HAP-1 (cell line): ENCODE results near the gene UQCRHL.

Experiments
- DNase-seq, 2 experiments: peaks; one replicate each; pipeline ENCODE4 v3.0.0-alpha.2; 2016 to 2020; ENCODE audit warnings: low spot score in 2 of 2
- H3K27me3 ChIP-seq: fragments of 250-450 bp; sonication (Bioruptor Pico); 2 replicates; pipeline ENCODE4 v1.5.1; 2020; ENCODE audit warnings: low read depth, mild to moderate bottlenecking, moderate library complexity
- H3K36me3 ChIP-seq: fragments of 250-450 bp; sonication (Bioruptor Pico); replicated peaks from 2 replicates; pipeline ENCODE4 v1.5.1; 2020; ENCODE audit warnings: mild to moderate bottlenecking
- H3K4me1 ChIP-seq: fragments of 250-450 bp; sonication (Bioruptor Pico); 2 replicates; pipeline ENCODE4 v1.5.1; 2020; ENCODE audit warnings: mild to moderate bottlenecking
- H3K4me3 ChIP-seq: fragments of 250-450 bp; sonication (Bioruptor Pico); 2 replicates; pipeline ENCODE4 v1.5.1; 2020; ENCODE audit warnings: mild to moderate bottlenecking, moderate library complexity
- H3K9me3 ChIP-seq: fragments of 250-450 bp; sonication (Bioruptor Pico); 2 replicates; pipeline ENCODE4 v1.5.1; 2020; ENCODE audit warnings: mild to moderate bottlenecking, moderate library complexity
- in situ Hi-C: fragments of 300-500 bp; cut with MboI; formaldehyde crosslinking; loops from 3 replicates; pipeline ENCODE4 v1.14.3; 2020; ENCODE audit warnings: low sequenced_read_pairs, inconsistent platforms, mixed read lengths

Gene UQCRHL

DNA sequence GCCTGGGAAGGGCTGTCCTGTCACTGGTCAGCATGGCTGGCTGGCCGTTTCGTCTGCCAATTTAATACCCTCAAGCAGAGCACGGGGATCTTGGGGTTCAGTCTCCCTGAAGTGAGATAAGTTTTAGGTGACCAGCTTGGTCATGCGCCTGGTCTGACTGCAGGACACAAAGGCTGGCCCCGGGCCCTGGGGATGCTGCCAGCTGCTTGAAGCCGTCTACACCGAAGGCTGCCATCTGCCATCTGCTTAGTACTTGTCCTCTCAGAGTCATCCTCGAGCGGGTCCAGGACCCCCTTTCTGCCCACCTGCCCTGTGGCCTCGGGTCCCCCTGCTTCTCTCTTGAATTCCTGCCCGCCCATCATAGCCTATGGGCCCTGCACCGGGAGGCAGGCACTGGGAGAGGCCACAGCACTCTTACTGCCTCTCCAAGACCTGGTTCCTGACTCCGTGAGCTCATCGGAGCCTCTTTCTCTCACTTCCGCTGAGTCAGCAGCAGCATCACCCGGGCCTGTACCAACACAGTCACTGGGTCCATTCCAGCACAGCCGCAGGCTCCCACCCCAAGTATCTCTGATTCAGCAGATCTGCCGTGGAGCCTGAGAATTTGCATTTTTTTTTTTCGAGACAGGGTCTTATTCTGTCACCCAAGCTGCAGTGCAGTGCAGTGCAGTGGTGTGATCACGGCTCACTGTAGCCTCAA, 41.8 kb downstream of the UQCRHL start:
- Histone ChIP-seq H3K4me3 (no peak overlapping the region), H3K4me1 (peaks cover 1% of the 10 kb centered on the region; the same call in 1 of the 2 replicates), H3K36me3 (peaks cover 21% of the 10 kb centered on the region), H3K9me3 (no peaks in the 10 kb centered on the region), H3K27me3 (no peaks in the 10 kb centered on the region)
- in situ Hi-C loops, result no loop called here
- DNase-seq, result no peak

DNA sequence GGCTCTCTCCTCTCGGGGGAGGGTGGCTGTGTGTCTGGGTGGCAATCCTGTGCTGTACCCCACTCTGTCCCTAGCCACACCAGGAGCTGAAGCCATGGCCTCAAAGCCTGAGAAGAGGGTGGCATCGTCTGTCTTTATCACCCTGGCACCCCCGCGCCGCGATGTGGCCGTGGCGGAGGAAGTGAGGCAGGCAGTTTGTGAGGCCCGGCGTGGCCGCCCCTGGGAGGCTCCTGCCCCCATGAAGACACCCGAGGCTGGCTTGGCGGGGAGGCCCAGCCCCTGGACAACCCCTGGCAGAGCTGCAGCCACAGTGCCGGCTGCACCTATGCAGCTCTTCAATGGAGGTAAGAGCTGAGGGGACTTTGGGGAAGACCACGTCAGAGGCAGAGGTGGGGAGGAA, 42.6 kb downstream of the UQCRHL start:
- H3K36me3 ChIP-seq, result peaks cover 14% of the 10 kb centered on the region

DNA sequence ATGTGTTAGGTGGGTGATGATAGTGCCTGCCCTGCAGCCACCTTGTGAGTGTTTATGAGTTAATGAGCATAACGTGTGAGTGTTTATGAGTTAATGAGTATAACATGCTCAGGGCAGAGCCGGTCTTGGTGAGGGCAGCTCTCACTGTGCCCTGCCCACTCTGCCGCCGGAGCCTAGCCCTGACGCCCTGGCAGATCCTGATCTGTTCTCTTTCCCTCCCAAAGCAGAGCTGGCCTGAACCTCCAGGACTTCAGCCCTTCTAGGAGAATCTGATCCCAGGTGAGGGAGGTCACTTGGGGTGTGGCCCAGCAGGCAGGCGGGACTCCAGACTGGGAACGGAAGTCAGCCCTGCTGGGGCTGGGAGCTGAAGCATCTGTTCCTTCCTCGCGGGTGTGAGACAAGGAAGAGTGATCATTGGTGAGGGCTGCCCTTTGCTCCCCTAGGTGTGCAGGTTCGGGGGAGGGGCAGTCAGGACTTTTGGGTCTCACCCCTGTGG, 43.1 kb downstream of the UQCRHL start:
- Histone ChIP-seq H3K9me3 (no peaks in the 10 kb centered on the region), H3K4me3 (no peak overlapping the region), H3K36me3 (peaks cover 12% of the 10 kb centered on the region), H3K4me1 (peaks cover 11% of the 10 kb centered on the region), H3K27me3 (no peaks in the 10 kb centered on the region)
- DNase-seq, result no peak
- in situ Hi-C loops, result no loop called here

More for the DNA sequence above, 42.6 kb downstream of the UQCRHL start:
- in situ Hi-C loops, result no loop called here
- Histone ChIP-seq H3K27me3 (no peaks in the 10 kb centered on the region), H3K9me3 (no peaks in the 10 kb centered on the region), H3K4me3 (no peak overlapping the region), H3K4me1 (peaks cover 7% of the 10 kb centered on the region)
- no peak for DNase-seq

DNA sequence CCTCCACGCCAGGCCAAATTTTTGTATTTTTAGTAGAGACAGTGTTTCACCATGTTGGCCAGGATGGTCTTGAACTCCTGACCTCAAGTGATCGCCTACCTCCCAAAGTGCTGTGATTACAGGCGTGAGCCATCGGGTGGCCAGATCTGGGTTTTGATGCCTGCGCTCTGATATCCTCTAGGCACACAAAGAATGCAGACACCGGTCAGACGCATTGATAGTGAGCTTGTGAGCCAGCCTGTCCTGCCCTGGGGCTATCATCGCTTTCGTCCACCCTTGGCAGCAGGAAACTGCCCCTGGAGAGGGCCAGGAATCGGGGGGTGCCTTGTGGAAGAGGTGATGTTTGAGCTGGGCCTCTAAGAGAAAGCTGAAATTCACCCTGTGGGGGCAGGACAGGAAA, 44.9 kb downstream of the UQCRHL start:
- no peaks in the 10 kb centered on the region for H3K27me3 ChIP-seq
- in situ Hi-C loops, result no loop called here
- H3K36me3 ChIP-seq, result peaks cover 12% of the 10 kb centered on the region
- H3K4me3 ChIP-seq, result no peak overlapping the region
- peaks cover 18% of the 10 kb centered on the region for H3K4me1 ChIP-seq
- DNase-seq, result peak in 1 of 2 experiments; percentile 28
- H3K9me3 ChIP-seq, result no peaks in the 10 kb centered on the region

DNA sequence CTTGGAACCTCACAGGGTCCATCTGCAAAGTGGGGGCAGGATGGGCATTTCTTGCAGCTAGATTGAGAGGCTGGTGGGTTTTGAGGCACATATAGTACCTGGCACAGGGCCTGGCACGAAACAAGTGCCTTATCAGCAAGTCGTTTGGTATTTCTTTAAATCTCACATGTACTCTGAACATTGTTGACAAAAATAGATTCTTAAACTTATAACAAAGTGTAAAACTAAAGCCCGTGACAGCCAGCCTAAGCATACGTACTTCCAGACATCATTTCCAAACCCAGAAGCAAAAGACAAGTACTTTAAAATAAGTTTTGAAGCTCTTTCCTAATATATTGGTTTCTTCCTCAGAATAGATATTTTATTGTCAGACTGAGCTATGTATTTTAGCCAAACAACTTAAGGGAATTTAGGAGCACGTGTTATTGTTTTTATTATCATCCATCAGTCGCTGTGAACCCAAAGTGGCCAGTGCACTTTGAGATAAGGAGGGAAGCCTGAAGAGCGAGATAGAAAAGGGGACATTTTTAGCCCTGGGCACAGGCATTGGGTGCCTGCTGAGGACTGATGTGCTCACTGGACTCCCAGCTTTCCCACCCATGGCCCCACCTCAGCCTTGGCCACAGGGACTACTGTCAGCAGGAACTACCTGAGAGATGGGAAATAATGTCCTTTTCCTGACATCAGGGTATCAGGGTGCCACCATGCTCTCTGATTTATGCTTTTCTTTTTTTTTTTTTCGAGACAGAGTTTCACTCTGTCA, 45.9 kb downstream of the UQCRHL start:
- H3K4me3 ChIP-seq, result no peak overlapping the region
- peaks cover 21% of the 10 kb centered on the region for H3K4me1 ChIP-seq
- H3K36me3 ChIP-seq, result peaks cover 12% of the 10 kb centered on the region
- no peak for DNase-seq
- in situ Hi-C loops, result no loop called here
- H3K9me3 ChIP-seq, result no peaks in the 10 kb centered on the region
- H3K27me3 ChIP-seq, result no peaks in the 10 kb centered on the region

DNA sequence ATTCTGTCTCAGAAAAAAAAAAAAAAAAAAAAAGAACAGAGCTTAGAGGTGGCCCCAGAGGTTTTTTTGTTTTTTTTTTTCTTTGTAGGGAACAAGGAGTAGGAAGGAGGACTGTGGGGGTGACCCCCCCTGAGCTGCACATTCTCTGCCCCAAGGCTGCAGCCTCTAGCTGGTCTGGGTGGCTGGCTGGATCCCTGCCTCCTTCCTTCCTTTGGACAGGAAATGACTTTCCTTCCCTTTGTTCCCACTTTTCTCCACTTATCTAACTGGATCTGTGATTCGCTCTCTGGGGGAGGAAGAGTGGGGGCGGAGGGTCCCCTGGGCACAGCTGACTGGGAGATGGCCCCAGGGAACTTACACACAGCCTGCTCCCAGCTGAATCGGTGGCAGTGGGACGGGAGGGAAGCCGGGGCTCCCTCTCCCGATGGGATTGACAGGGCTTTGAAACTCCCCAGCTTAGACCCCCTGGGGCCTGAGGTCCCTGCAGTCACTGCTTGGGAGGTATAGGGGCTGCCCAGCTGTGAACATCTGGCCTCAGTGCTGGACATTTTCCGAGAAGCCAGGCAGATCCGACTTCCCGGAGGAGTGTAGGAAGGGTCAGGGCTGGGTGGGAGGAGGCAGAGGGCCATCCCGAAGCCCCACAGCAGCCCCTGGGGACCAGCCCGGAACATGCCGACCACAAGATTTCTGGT, 46.8 kb downstream of the UQCRHL start:
- H3K4me3 ChIP-seq, result no peak overlapping the region; the same call in 1 of the 2 replicates
- H3K9me3 ChIP-seq, result no peaks in the 10 kb centered on the region
- in situ Hi-C loops, result no loop called here
- peak in 1 of 2 experiments; percentile 58 for DNase-seq
- H3K36me3 ChIP-seq, result peaks cover 10% of the 10 kb centered on the region
- peaks cover 28% of the 10 kb centered on the region for H3K4me1 ChIP-seq
- H3K27me3 ChIP-seq, result no peaks in the 10 kb centered on the region

DNA sequence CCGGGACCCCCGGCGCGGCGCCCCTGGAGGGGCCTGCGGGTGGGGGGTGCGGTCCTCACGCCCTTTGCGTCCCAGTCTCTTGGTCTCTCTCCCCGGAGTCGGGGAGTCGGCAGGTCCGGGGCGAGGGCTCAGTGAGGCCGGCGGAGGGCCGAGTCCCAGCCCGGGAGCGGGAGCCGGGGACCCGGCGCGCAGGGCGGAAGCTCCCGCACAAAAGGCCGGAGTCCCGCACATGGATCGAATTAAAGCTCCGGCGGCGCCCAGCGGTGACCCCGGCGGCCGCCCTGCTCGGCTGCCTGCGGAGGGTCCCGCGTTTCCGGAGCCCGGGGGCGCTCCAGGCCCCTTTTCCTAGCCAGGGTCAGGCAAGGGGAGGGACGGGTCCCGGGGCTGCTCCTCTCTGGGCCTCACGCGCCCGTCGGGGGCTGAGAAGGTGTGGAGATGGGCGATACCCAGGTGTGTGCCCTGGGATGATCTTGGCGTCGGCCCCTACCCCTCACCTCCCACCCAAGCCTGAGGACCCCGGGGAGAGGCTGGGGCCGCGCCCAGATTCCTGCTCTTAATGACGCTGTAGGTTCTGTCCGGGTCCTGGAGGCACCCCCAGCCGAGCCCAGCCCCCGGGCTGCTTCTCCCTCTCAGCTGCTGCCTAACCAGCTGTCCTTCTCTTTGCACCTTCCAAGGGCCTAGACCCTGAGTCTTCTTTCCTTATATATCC, 48.3 kb downstream of the UQCRHL start:
- Histone ChIP-seq H3K27me3 (no peaks in the 10 kb centered on the region), H3K4me3 (peak overlapping the region; percentile 57), H3K9me3 (no peaks in the 10 kb centered on the region), H3K36me3 (no peaks in the 10 kb centered on the region), H3K4me1 (peaks cover 30% of the 10 kb centered on the region)
- in situ Hi-C loops, result no loop called here
- peak in 1 of 2 experiments; percentile 48 for DNase-seq

DNA sequence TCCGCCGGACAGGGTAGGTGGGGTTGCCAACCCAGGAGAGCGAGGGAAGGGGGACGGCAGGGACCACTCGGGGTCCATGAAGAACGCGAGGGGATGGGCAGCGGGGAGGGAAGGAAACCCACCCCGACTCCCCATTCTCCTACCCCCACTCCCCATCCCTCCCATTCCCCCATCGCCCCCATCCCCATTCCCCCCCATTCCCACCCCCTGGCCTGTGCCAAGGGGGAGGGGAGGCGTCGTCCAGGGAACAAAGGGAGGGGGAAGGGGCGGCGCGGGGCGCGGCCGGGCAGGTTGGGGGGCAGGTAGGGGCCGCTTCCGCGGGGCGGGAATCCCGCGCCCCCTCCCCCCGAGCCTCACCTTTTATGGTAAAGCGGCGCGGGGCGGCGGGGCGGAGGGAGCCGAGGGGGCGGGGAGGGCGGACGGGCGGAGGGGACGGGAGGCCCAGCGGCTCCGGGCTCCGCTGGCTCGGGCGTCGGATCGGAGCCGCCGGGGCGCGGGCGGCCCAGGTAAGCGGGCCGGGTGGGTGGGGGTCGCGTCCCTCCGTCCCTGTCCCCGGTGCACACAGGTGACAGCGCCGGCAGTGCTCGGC, 49.0 kb downstream of the UQCRHL start, which contains the start of gene FBLIM1:
Gene FBLIM1, plus strand, starts transcription at position 453 of the 589 bp plus-strand sequence. CDS start 6,189 bp downstream, outside the sequence.
- in situ Hi-C loops, result no loop called here
- Histone ChIP-seq H3K36me3 (no peaks in the 10 kb centered on the region), H3K4me1 (peaks cover 30% of the 10 kb centered on the region), H3K27me3 (no peaks in the 10 kb centered on the region), H3K4me3 (peak within 1 kb of the TSS; percentile 57), H3K9me3 (no peaks in the 10 kb centered on the region)
- peak in 1 of 2 experiments; percentile 70 for DNase-seq

DNA sequence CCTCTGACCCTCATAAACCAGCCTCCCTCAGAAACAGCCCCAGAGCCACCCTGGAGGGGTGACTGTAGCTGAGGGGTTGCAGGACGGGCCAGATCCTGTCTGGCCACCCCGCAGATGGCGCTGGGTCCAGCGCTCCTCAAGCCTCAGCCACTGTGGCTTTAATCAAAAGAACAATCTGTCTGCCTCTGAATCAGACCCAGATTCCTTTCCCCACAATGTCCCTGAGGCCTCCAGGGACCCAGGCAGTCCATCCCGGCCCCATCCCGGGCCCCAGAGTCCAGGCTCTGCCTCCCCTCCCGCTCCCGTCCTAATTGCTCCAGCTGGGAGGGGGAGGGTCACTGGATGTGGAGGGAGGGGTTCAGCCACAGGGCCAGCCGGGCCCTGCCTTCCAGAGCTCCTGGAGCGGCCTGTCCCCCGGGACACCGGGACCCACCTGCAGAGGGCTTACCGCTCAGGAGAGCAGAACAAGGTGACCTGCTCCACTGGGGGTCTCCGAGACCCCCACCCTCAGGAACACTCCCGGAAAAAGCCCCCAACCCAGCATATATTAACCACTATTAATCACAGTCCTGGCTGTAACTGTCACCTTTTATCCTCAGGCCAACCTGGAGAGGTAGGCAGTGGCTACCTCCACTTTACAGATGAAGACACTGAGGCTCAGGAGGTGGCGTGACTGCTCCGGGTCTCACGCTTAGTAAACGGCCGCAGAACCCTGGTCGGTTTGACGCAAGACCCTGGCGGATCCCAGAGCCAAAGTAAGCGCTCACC, 49.7 kb downstream of the UQCRHL start:
- peak overlapping the region; percentile 0; the same call in 1 of the 2 replicates for H3K4me3 ChIP-seq
- peaks cover 30% of the 10 kb centered on the region for H3K4me1 ChIP-seq
- no peaks in the 10 kb centered on the region for H3K9me3 ChIP-seq
- H3K36me3 ChIP-seq, result no peaks in the 10 kb centered on the region
- H3K27me3 ChIP-seq, result no peaks in the 10 kb centered on the region
- peak in 1 of 2 experiments; percentile 64 for DNase-seq
- in situ Hi-C loops, result no loop called here
